Lung microvascular endothelial cell (primary cell): ENCODE measurements around the gene PSMD4. TPM values are rescaled to one million over a fixed set of nuclear protein-coding genes. Genes with fewer than 3 reads are reported as not detected.
A peak's percentile ranks its signal among the peaks of the same experiment; 100 is the strongest.

Source experiments
- DNase-seq, 2 donors: peaks; one replicate each; pipeline versions ENCODE4 v3.0.0 to v3.0.0-alpha.2; 2010; ENCODE audit warnings: low read depth in 2 of 2
- total RNA-seq: library from RNA; depleted of rRNA; stranded (reverse); fragments of >200 nt; gene quantifications from 2 replicates; pipeline ENCODE4 v1.2.1, GENCODE V29; 2014

PSMD4 gene
- total RNA-seq, 1 donor from 2014 or later = 185 TPM

DNA sequence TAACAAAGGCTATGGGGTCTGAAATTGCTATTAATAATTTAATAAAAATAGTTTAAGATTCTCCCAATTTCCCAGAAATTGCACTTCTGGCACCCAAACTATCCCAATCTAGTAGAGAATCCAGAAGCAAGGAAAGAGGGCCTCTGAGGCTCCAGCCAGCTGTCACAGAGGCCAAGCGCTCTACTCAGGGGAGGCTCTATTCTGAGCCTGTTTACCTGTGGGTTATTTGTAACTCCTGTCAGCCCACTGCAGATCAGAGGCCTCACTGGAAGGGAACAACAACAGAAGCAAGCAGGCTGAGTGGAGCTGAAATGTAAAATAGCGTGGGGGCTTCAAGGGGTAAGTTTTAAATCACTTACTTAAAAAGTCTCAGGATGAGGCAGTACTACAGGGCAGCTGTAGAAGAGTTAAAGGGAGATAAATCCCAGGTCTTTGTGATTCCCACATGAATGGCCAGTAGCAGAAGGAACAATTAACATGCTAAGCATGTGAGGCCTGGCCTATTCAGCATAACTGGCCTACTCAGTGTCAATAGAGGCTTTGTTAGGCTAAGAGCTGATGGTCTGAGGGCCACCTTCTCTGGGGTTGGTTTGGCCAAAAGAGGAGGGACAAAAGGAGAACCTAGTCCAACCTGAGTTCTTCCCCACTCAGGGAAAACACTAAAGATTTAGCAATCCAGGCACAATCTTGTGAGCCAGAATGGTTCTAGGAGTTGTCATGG lies 40.4 kb downstream of the PSMD4 start:
- DNase-seq = no peak

DNA sequence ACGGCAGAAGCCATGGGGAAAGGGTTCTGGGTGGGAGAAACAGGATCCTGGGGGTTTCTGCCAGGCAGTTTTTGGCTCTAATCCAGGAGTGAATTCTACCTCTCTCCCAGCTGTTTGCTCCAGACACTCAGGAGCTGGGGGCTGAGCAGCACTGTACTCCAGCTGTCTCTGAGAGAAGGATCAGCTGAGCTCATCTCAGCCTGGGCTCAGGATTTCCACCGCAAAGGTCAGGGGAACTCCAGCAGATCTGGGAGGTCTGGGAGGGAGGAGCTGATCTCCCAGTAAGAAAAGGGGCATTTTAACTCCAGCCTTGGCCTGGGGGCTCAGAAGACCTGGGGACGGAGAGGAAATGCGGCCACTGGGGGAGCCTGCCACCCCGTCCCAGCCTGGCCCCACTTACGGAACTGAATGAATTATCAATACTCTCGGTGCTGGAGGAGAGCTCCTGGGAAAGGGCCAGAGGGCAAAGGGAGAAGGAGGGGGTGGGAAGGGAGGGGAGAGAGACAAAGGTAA lies 55.3 kb downstream of the PSMD4 start:
- peak in 1 of 2 donors; percentile 30 for DNase-seq

DNA sequence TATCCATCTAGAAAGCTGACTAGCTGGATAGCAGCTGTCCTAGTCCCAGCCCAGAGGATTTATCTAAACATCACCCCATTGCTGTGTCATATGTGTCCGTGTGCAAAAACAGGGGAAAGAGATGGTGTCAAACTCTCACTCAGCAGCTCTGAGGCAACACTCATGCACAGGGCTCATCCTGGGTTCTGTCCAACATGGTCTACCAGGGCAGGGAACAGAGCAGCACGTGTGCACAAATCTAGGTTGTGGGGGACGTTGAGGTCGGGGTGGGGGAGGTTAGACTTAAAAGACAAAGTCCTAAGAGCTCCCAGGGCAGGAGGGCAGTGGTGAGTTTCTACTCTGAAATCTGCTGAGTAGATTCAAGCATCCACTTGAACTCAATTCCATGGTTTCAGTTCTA lies 56.5 kb downstream of the PSMD4 start:
- no peak for DNase-seq

DNA sequence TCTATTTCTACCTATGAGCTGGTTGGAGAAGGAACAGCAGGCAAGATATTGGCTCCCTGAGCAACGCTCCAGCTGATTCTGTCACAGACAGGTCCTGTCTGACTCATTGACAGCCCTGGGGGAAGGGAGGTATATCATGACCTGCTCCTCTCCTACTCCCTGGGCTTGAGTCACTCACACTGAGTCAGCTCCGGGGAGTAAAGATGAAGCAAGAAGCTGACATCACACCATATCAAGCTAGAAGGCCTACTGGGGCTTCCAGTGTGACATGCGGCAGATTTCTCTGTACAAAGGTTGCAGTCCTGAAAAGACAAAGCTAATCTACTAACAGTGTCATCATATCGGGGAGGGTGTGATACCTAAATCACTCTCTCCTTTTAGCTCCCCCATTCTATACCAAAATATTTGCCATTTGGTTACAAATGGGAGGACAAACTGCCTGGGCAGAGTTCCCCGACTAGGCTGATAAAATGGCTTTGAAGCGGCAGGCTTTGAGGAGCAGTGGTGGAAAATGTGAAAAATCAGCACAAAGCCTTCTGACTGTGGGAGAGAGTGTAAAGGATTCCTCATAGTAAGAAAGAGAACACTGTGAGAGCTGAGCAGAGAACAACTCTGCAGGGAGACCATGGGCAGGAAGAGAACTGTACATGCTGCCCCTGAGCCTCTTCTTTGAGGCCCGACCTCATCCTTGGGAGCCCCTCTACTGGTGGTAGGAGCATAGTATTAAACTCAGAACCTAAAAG lies 57.2 kb downstream of the PSMD4 start:
- DNase-seq = peak; percentile 66 to 98

DNA sequence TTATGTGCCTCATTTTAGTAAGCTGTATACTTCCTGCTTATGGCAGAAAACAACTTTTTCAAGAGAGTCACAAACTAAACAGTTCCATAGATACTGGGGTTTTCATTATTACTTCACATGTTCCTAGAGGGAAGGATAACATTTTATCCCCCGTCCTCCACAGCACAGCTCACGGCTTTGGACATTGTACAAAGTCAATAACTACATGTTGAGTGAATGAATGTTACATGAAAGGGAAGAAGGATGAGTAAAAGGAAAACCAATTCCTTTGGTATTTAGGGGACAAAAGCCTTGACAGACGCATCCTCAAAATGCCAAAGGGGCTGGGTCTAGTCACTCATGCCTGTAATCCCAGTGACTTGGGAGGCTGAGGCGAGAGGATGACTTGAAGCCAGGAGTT lies 57.9 kb downstream of the PSMD4 start:
- peak in 1 of 2 donors; percentile 50 for DNase-seq

DNA sequence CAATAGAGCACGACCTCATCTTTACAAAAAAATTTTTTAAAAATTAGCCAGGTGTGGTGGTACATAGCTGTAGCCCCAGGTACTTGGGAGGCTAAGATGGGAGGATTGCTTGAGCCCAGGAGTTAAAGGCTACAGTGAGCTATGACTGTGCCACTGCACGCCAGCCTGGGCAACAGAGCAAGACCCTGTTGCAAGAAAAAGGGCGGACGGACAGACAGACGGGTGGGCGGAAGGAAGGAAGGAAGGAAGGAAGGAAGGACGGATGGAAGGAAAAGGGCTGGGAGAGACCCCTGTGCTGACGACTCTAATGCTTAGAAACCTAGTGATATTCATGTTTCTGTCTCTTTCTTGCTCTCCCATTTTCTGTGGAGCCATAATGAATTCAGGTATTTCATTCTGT lies 58.3 kb downstream of the PSMD4 start:
- no peak for DNase-seq

DNA sequence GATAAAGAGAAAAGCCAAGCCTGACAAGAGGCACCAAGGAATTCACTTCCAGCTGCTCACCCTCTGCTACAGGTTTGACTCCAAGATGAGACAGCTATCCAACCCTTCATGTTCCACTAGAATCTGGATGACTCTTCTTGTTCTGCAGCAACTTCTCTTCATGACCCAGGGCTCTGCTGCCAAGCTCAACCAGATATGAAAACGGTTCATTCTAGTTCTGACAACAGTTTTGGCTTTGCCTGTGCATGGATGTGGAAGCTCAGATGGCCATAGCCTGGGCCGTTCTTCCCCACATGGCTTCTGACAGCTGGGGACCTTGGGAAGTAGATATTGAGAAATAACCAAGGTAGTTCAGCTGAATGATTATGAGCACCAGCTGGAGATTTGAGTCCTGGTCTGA lies 59.0 kb downstream of the PSMD4 start:
- DNase-seq = no peak

DNA sequence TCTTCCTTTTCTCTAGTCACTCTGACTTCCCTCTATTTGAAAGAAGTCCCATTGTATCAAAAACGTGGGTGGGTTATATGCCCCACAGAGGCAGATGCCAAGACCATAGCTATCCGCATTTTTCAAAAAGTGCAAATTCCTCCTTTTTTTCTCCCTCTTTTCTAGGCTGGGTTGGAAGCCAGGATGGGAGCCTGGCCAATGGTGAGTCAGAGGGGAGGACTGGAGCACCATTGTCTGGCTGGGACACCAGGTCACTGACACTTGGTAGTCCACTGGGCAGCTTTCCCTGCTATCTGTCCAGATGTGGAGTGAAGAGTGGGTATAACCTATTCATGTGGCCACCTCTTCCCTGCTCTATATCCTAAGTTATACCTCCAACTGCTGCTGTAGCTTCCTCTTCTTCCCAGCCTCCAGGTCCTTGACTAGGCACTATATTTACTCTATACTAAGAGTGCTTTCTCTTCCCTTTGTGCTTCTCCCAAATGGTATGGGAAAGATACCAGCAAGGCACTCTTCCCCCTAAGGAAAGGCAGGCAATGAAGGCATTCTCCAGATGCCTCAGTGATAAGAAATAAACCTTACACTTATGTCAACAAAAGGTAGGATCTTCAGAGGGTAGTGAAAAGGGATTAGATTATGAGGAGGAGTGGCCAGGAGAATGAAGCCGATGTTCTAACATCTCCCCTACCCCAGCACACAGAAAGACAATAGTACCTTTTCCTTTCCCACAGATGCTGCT lies 59.8 kb downstream of the PSMD4 start:
- peak; percentile 81 to 92 for DNase-seq

DNA sequence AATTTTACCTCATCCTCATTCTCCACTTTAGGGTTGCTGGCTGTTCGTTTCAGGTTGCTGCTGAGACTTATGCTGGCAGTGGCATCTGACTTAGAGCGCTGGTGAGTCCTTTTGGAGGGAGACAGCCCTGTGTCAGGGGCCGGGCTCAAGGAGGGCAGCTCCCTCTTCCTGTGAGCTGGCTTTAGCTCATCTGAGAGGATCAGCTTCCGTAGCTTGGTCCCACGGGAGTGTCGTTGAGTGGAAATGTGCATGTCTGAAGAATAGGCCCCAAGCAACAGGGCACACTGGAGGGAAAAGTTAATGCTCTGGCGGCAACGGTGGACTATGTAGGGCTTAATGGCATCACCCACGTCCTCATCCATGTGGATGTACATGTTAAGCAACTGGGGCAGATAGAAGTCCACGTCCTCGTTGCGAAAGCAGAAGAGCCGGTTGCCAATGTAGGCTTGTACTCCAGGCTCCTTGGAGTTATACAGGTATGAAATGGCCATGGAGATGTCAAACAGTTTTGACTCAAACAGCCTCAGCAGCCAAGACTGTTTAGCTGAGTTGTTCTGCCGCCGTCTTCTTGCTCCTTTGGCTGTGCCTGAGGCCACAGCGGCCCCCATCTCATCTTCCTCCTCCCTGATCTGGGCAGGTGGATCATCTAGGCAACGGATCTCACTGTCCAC lies 61.2 kb downstream of the PSMD4 start:
- DNase-seq = no peak

Other genes with a start within 250 kb of the PSMD4 start
- 7.6 and 9.9 TPM in 2 replicates for gene MINDY1, start 247.8 kb upstream of the PSMD4 start, total RNA-seq
- 3.5 and 5.6 TPM in 2 replicates for gene PRUNE1, start 246.3 kb upstream of the PSMD4 start, total RNA-seq
- under 0.01 and 0.20 TPM in 2 replicates for gene BNIPL, start 218.1 kb upstream of the PSMD4 start, total RNA-seq
- gene C1orf56, start 207.0 kb upstream of the PSMD4 start, total RNA-seq = 0.79 and 0.87 TPM in 2 replicates
- 40.5 and 54.8 TPM in 2 replicates for gene CDC42SE1, start 195.1 kb upstream of the PSMD4 start, total RNA-seq
- gene MLLT11, start 194.3 kb upstream of the PSMD4 start, total RNA-seq = 1.4 and 2.8 TPM in 2 replicates
- 3.3 and 5.4 TPM in 2 replicates for gene GABPB2, start 184.0 kb upstream of the PSMD4 start, total RNA-seq
- gene SEMA6C, start 108.1 kb upstream of the PSMD4 start, total RNA-seq = 4.8 and 12.7 TPM in 2 replicates
- gene TNFAIP8L2, start 98.1 kb upstream of the PSMD4 start, total RNA-seq = 0.20 TPM in 1 of 2 replicates, not detected in the other
- 2.0 and 5.0 TPM in 2 replicates for gene LYSMD1, start 88.8 kb upstream of the PSMD4 start, total RNA-seq
- 16.3 and 26.8 TPM in 2 replicates for gene SCNM1, start 88.6 kb upstream of the PSMD4 start, total RNA-seq
- not detected in 2 replicates for gene TMOD4, start 78.8 kb upstream of the PSMD4 start, total RNA-seq
- 33.6 and 40.5 TPM in 2 replicates for gene VPS72, start 64.5 kb upstream of the PSMD4 start, total RNA-seq
- 30.1 and 39.1 TPM in 2 replicates for gene PIP5K1A, start 56.2 kb upstream of the PSMD4 start, total RNA-seq
- 5.7 and 7.1 TPM in 2 replicates for gene ZNF687, start 27.6 kb downstream of the PSMD4 start, total RNA-seq
- gene PI4KB, start 72.7 kb downstream of the PSMD4 start, total RNA-seq = 27.9 and 33.3 TPM in 2 replicates
- 32.9 and 38.3 TPM in 2 replicates for gene RFX5, start 92.5 kb downstream of the PSMD4 start, total RNA-seq
- gene SELENBP1, start 118.0 kb downstream of the PSMD4 start, total RNA-seq = 0.40 and 3.1 TPM in 2 replicates
- gene PSMB4, start 144.8 kb downstream of the PSMD4 start, total RNA-seq = 360 and 367 TPM in 2 replicates
- 7.6 and 13.9 TPM in 2 replicates for gene POGZ, start 204.8 kb downstream of the PSMD4 start, total RNA-seq